Activated CD8-positive, alpha-beta T cell treated with anti-CD3 and anti-CD28 coated beads for 36 hours (primary cell): ENCODE data around the gene FAM20C. TPM values are rescaled to one million over a fixed set of nuclear protein-coding genes. Genes with fewer than 3 reads are reported as not detected.

Experiments
- ATAC-seq: fragments of 200-7000 bp; cut with Tn5 transposase; one replicate; pipeline ENCODE4 v1.10.0; 2021; ENCODE audit warnings: mild to moderate bottlenecking, moderate library complexity
- CTCF ChIA-PET: fragments of 350-600 bp; sonication (Branson Sonifier 250); formaldehyde crosslinking; loops from one replicate; lab custom pipeline; 2021; ENCODE audit warnings: antibody characterized with exemption; lab: Charles Lee
- POLR2A ChIA-PET: fragments of 350-600 bp; sonication (Branson Sonifier 250); formaldehyde crosslinking; loops from one replicate; lab custom pipeline; 2021; ENCODE audit warnings: antibody characterized with exemption; lab: Charles Lee
- DNase-seq: peaks from one replicate; pipeline ENCODE4 v3.0.0-alpha.2; 2020
- H3K27ac Mint-ChIP-seq: one replicate; pipeline ENCODE4 v1.8.0; 2021; ENCODE audit warnings: mild to moderate bottlenecking, mixed read lengths
- H3K27me3 Mint-ChIP-seq: one replicate; pipeline ENCODE4 v1.8.0; 2021; ENCODE audit warnings: mixed read lengths
- H3K36me3 Mint-ChIP-seq: one replicate; pipeline ENCODE4 v1.8.0; 2021; ENCODE audit warnings: low read depth, mixed read lengths
- H3K4me1 Mint-ChIP-seq: one replicate; pipeline ENCODE4 v1.8.0; 2021; ENCODE audit warnings: low read depth, mixed read lengths
- H3K4me3 Mint-ChIP-seq: one replicate; pipeline ENCODE4 v1.8.0; 2021; ENCODE audit warnings: mild to moderate bottlenecking, moderate library complexity, mixed read lengths
- H3K9me3 Mint-ChIP-seq: one replicate; pipeline ENCODE4 v1.8.0; 2021; ENCODE audit warnings: mixed read lengths
- intact Hi-C: fragments of 100-400 bp; cut with micrococcal nuclease; formaldehyde crosslinking; loops from one replicate; pipeline ENCODE4 v1.10.0; 2022
- total RNA-seq, 2 experiments: library from RNA; stranded (reverse); gene quantifications; one replicate each; pipeline ENCODE4 v1.2.3, GENCODE V29; 2021
- TF ChIP-seq, protein P1 (sequence below): fragments of 200-600 bp; IDR thresholded peaks from one replicate; pipeline ENCODE4 v1.8.0; 2022; ENCODE audit warnings: antibody characterized with exemption, mild to moderate bottlenecking

The FAM20C gene
- 1 to 10 TPM in 1 of 2 experiments, under 1 TPM in 1; 0.29 to 1.1 TPM for total RNA-seq

DNA sequence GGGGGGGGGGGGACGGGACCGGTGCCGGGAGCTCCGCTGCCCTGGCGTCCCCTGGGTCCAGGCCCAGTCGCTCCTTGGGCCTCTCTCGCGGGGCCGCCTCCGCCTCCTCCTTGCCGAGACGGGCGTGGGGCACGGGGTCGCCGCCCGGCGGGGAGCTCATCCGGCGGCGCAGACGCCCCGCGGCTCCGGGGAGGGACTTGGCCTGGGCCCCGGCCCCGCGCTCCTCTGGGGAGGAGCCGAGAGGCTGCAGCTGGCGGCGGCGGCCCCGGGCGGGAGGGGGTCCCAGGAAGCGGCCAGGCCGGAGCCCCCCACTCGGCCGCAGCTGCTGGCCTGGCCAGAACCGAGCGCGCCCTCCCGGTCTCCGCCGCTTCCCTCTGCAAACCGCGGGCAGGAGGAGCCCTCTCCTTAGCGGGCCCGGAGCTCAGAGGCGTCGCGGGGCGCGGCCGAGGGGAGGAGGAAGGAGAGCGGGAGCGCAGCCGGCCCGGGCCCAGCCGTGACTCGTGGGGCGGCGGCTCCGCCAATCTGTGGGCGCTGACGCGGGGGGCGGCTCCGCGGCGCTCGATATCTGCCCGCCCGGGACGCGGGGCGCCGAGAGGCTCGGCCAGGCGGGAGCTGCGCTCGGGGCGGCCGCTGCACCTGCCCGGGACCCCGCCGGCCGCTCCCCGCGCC, at the start of gene FAM20C:
Gene FAM20C, plus strand, starts transcription at position 591 of the 669 bp plus-strand sequence. CDS start 629 bp downstream, outside the sequence.
- intact Hi-C loops, result no loop called here
- Mint-ChIP-seq H3K36me3 (no peaks in the 10 kb centered on the region), H3K9me3 (no peaks in the 10 kb centered on the region), H3K27me3 (peaks cover 39% of the 10 kb centered on the region), H3K4me1 (peaks cover 3% of the 10 kb centered on the region), H3K27ac (no peak within 1 kb of the TSS), H3K4me3 (peak within 1 kb of the TSS; percentile 61)
- TF ChIP-seq, protein P1, sequence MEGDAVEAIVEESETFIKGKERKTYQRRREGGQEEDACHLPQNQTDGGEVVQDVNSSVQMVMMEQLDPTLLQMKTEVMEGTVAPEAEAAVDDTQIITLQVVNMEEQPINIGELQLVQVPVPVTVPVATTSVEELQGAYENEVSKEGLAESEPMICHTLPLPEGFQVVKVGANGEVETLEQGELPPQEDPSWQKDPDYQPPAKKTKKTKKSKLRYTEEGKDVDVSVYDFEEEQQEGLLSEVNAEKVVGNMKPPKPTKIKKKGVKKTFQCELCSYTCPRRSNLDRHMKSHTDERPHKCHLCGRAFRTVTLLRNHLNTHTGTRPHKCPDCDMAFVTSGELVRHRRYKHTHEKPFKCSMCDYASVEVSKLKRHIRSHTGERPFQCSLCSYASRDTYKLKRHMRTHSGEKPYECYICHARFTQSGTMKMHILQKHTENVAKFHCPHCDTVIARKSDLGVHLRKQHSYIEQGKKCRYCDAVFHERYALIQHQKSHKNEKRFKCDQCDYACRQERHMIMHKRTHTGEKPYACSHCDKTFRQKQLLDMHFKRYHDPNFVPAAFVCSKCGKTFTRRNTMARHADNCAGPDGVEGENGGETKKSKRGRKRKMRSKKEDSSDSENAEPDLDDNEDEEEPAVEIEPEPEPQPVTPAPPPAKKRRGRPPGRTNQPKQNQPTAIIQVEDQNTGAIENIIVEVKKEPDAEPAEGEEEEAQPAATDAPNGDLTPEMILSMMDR, result no peak
- DNase-seq (peak; percentile 41), ATAC-seq (peak; percentile 82)
- ChIA-PET CTCF (interaction anchor here (0.6 to 1.3 kb wide), 3 partner anchors 42 to 52 kb away, joined by 3 read pairs; no protein-coding TSS in a partner anchor), POLR2A (no interaction called here)

DNA sequence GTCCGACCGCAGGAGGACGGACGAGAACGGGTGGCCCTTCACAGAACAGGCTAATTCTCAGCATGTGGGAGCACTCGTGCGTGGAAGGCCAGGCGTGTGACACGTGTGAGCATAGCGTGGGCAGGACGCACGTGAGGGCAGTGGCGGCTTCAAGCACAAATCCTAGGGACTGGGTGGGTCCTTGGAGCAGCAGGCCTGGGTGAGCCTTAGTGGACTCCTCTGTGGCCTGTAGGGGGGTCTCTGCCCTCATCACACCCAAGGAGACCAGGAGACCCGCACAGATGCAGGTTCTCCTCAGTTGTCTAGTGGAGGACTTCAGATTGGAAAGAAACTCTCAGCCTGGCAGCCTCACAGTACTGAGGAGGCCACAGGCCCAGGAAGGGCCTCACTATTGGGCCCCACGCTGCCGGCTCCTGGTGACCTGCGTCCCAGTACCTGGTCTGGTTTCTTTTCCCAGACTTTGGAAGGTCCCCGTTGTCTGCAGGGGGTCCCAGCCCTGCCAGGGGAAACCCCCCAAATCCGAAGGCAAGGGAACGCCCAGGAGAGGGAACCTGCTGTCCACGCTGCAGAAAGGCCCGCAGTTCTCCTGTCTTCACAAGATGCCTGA, 49.1 kb upstream of the FAM20C start:
- TF ChIP-seq, protein P1, result no peak
- peaks cover 2% of the 10 kb centered on the region for H3K27me3 Mint-ChIP-seq
- ChIA-PET CTCF (no interaction called here), POLR2A (no interaction called here)
- ATAC-seq (no peak), DNase-seq (no peak)
- H3K4me3 Mint-ChIP-seq, result no peak overlapping the region
- peaks cover 11% of the 10 kb centered on the region for H3K36me3 Mint-ChIP-seq
- intact Hi-C loops, result no loop called here
- H3K9me3 Mint-ChIP-seq, result no peaks in the 10 kb centered on the region
- no peak overlapping the region for H3K27ac Mint-ChIP-seq
- peaks cover 5% of the 10 kb centered on the region for H3K4me1 Mint-ChIP-seq

DNA sequence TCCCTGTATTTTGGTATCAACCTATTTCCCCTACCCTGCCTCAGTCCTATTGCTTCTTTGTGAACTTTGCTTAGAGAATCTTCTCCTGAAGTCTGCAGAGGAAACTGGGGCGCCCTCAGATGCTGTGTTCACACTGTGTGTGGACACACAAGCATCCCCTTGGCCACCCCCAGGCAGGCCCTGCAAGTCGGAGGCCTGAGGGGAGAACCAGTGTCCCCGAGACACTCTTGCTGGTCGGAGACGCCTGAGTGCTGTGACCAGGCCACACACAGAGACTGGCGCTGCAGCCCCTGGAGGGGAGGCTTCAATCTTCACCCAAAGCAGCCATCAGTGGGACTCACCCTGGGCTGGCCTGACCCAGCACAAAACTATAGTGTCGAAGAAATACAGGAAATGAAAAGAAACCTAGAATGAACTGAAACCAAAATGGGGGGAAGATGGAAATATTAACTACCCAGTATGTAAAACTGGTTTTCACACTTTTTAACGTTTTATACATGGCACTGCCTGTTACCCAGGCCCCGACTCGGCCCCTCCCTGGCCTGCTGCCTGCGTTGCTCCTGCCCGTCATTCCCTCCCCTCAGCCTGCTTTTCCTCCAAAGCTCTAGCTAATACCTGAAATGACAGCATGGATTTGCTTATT, 48.4 kb upstream of the FAM20C start:
- intact Hi-C loops, result no loop called here
- TF ChIP-seq, protein P1, result no peak
- CTCF ChIA-PET, result no interaction called here
- Mint-ChIP-seq H3K9me3 (no peaks in the 10 kb centered on the region), H3K4me1 (peaks cover 8% of the 10 kb centered on the region), H3K4me3 (no peak overlapping the region), H3K27ac (peak overlapping the region; percentile 32), H3K36me3 (peaks cover 12% of the 10 kb centered on the region), H3K27me3 (peaks cover 2% of the 10 kb centered on the region)
- no peak for DNase-seq
- POLR2A ChIA-PET, result no interaction called here
- ATAC-seq, result no peak

DNA sequence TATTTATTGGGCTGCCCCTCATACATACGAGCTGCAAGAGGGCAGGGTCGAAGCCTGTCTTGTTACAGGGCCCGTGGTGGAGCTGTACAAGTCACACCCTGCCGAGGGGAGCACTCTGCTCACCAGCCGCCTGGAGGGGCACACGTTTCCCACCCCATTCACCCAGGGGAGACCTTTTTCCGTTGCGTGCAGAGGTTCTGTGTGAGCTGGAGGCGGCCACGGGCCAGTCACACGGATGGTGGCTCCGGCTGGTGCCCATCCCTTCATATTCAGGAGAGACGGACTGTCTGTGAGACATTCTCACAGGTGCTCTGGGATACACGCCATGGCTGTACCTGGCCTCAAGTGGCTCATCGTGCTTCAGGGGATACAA, 47.9 kb upstream of the FAM20C start:
- Mint-ChIP-seq H3K4me3 (no peak overlapping the region), H3K4me1 (peaks cover 8% of the 10 kb centered on the region), H3K36me3 (peaks cover 14% of the 10 kb centered on the region), H3K9me3 (no peaks in the 10 kb centered on the region), H3K27me3 (peaks cover 2% of the 10 kb centered on the region), H3K27ac (peak overlapping the region; percentile 32)
- ChIA-PET CTCF (no interaction called here), POLR2A (no interaction called here)
- ATAC-seq, result no peak
- intact Hi-C loops, result no loop called here
- no peak for DNase-seq
- TF ChIP-seq, protein P1, result no peak

DNA sequence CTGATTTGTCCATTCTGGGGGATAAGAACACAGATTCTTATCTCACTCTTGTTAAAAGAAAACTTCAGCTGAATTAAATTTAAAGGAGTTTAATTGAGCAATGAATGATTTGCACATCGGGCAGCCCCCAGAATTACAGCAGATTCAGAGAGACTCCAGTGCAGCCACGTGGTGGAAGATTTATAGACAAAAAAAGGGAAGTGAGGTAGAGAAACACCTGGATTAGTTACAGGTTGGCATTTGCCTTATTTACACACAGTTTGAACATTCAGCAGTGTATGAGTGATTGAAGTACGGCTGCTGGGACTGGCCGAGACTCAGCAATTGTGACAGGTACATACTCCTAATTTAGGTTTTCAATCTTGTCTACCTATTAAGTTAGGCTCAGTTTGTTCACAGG, 46.5 kb upstream of the FAM20C start:
- Mint-ChIP-seq H3K9me3 (no peaks in the 10 kb centered on the region), H3K27ac (no peak overlapping the region), H3K4me1 (peaks cover 17% of the 10 kb centered on the region), H3K4me3 (no peak overlapping the region), H3K27me3 (peaks cover 2% of the 10 kb centered on the region), H3K36me3 (peaks cover 14% of the 10 kb centered on the region)
- intact Hi-C loops, result no loop called here
- no peak for DNase-seq
- POLR2A ChIA-PET, result no interaction called here
- ATAC-seq, result no peak
- TF ChIP-seq, protein P1, result no peak
- CTCF ChIA-PET, result no interaction called here
